ENCODE data around the gene RNF144A. TPM values are rescaled to one million over a fixed set of nuclear protein-coding genes. Genes with fewer than 3 reads are reported as not detected.

Gene RNF144A
- total and polyA plus RNA-seq, 2 of the 13 experiments (the other 11 are each of a cell fraction or from before 2014, with no cell fraction given) = 13.9 to 16.5 TPM

DNA sequence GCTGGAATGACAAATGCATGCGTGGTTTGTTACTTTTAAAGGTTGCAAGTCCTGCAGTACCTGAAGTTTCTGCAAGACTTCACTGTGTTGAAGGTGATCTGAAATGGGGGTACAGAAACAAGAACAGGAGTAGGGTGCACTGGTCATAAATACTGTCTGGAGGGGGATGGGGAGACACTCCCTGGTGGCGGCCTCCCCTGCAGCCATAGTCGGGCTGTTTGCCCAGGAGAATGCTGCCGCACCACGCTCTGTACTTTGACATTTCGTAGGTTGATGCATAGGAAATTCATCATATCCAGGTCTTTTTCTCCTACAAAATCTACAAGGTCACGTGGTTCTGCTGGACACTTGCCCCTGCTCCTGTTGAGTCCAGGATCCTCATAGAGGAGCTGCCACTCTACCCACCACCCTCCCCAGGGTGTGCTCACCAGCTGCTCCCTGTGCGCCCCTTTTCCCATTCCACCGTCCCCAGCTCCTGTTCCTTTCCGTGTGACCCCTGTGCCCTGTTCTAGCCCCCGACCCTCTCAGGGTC is 103.8 kb downstream of the RNF144A start:
- DNase-seq (ENCODE audit: low spot score) (no peak), ATAC-seq (no peak), FAIRE-seq (no peak)
- ChIA-PET CTCF (ENCODE audit: low intra/inter-chr PET ratio, low total read pairs) (no interaction called here), POLR2A (no interaction called here)
- H4K20me1 ChIP-seq (ENCODE audit: insufficient read depth, low read length) = no peaks in the 10 kb centered on the region
- no peak overlapping the region for H3K9ac ChIP-seq (ENCODE audit: insufficient read depth, low read depth, low read length)
- no peak overlapping the region for H3K4me3 ChIP-seq (replicated peaks in 1 of 3; ENCODE audit: insufficient read depth in 1 of 3, low read depth in 2 of 3, low read length in 3 of 3)
- TF ChIP-seq SIN3B (IDR thresholded peaks at IDR 0.05; ENCODE audit: low read length) = no peak
- TF ChIP-seq, protein P1, sequence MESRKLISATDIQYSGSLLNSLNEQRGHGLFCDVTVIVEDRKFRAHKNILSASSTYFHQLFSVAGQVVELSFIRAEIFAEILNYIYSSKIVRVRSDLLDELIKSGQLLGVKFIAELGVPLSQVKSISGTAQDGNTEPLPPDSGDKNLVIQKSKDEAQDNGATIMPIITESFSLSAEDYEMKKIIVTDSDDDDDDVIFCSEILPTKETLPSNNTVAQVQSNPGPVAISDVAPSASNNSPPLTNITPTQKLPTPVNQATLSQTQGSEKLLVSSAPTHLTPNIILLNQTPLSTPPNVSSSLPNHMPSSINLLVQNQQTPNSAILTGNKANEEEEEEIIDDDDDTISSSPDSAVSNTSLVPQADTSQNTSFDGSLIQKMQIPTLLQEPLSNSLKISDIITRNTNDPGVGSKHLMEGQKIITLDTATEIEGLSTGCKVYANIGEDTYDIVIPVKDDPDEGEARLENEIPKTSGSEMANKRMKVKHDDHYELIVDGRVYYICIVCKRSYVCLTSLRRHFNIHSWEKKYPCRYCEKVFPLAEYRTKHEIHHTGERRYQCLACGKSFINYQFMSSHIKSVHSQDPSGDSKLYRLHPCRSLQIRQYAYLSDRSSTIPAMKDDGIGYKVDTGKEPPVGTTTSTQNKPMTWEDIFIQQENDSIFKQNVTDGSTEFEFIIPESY (CRISPR knock-in tag; IDR thresholded peaks at IDR 0.05) = peak; percentile 52; the same call in 1 of the 2 replicates
- 85% methylated on average over 11 of the region's 11 CpGs for WGBS (ENCODE audit: low lambda C conversion rate)
- no peaks in the 10 kb centered on the region for H3K79me2 ChIP-seq (ENCODE audit: insufficient read depth, low read length)
- no peak overlapping the region for H2AFZ ChIP-seq (ENCODE audit: low read length)
- BruUV-seq (replicated peaks) = no TSS peak
- no peaks in the 10 kb centered on the region for H3K4me1 ChIP-seq (ENCODE audit: insufficient read depth, low read length)
- no peak overlapping the region for H3K27ac ChIP-seq (ENCODE audit: extremely low read length, insufficient read depth, low read length)
- H3K9me3 ChIP-seq (ENCODE audit: low read length) = no peaks in the 10 kb centered on the region
- H3K4me2 ChIP-seq (ENCODE audit: low read depth, low read length) = no peak overlapping the region
- intact Hi-C loops (cut with micrococcal nuclease; ENCODE audit: unreplicated experiment) (no loop called here), in situ Hi-C loops (cut with HindIII; ENCODE audit: extremely low pct_ligation_motif_present, low pct_unique_long_range_greater_than_20kb) (no loop called here)
- peaks cover 8 to 55% of the 10 kb centered on the region in 2 experiments for H3K36me3 ChIP-seq (replicated peaks in 1 of 2; ENCODE audit: control insufficient read depth in 1 of 2, insufficient read depth in 2 of 2, low read length in 2 of 2)
- no peaks in the 10 kb centered on the region for H3K27me3 ChIP-seq (ENCODE audit: control insufficient read depth in 1 of 2, insufficient read depth in 2 of 2, low read length in 2 of 2)

DNA sequence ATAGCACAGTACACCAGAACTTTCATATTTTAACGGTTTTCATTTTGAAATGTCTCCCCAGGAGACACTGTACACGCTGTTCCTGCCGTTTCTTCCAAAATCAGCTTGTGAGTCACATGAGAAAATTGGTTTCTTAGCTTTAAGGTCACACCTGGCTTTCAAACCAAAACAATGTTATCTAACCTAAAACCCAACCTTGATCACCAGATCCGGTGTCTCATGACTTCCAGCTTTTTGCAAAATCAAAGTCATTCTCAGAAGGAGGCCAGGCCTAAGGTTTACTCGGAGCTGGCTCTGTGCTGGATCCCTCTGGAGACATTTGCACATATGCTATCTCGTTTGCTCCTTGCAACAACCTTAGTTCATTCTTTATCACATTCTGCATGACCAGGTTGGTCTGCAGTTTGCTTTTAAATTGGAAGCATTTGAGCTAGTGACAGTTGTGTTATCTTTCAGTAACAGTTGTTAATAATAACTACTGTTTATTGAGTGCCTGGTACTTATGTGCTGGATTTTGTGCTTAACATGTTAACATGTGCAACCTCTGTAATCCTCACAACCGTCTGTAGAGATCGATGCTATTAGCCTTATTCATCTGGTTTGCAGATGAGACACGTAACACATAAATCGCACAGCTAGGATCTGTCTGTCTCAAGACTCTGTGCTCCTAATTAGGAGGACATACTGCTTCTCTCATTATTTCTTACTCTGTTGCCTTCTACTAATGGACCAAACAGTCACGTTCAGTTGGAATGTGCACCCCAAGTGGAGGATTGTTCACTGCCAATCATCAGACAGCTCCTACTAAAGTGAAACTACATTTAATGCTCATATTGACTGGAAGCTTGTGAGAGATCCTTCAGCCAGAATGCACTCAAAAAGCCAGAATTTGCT is 105.5 kb downstream of the RNF144A start:
- BruUV-seq (replicated peaks) = no TSS peak
- H3K27me3 ChIP-seq (ENCODE audit: control insufficient read depth in 1 of 2, insufficient read depth in 2 of 2, low read length in 2 of 2) = no peaks in the 10 kb centered on the region
- in situ Hi-C loops (cut with HindIII; ENCODE audit: extremely low pct_ligation_motif_present, low pct_unique_long_range_greater_than_20kb) (no loop called here), intact Hi-C loops (cut with micrococcal nuclease; ENCODE audit: unreplicated experiment) (no loop called here)
- FAIRE-seq (no peak), ATAC-seq (no peak), DNase-seq (ENCODE audit: low spot score) (no peak)
- H4K20me1 ChIP-seq (ENCODE audit: insufficient read depth, low read length) = no peaks in the 10 kb centered on the region
- TF ChIP-seq MNT (IDR thresholded peaks at IDR 0.05) (no peak), ETV5 (CRISPR knock-in tag; IDR thresholded peaks at IDR 0.05; ENCODE audit: borderline replicate concordance) (no peak), FOXO1 (CRISPR knock-in tag; IDR thresholded peaks at IDR 0.05) (no peak), HMG20A (CRISPR knock-in tag; IDR thresholded peaks at IDR 0.05; ENCODE audit: borderline replicate concordance) (no peak), ZNF383 (CRISPR knock-in tag; IDR thresholded peaks at IDR 0.05; ENCODE audit: borderline replicate concordance) (no peak), FOXA3 (CRISPR knock-in tag; IDR thresholded peaks at IDR 0.05) (no peak), ZMYM2 (CRISPR knock-in tag; IDR thresholded peaks at IDR 0.05) (no peak), ZNF672 (CRISPR knock-in tag; IDR thresholded peaks at IDR 0.05) (no peak), SSRP1 (CRISPR knock-in tag; IDR thresholded peaks at IDR 0.05) (no peak), ZNF746 (CRISPR knock-in tag; IDR thresholded peaks at IDR 0.05) (no peak), KLF9 (CRISPR knock-in tag; IDR thresholded peaks at IDR 0.05; ENCODE audit: low read depth) (no peak)
- no peaks in the 10 kb centered on the region for H3K79me2 ChIP-seq (ENCODE audit: insufficient read depth, low read length)
- ChIA-PET CTCF (ENCODE audit: low intra/inter-chr PET ratio, low total read pairs) (no interaction called here), POLR2A (no interaction called here)
- H3K27ac ChIP-seq (ENCODE audit: extremely low read length, insufficient read depth, low read length) = no peak overlapping the region
- H3K4me1 ChIP-seq (ENCODE audit: insufficient read depth, low read length) = no peaks in the 10 kb centered on the region
- no peak overlapping the region for H2AFZ ChIP-seq (ENCODE audit: low read length)
- no peak overlapping the region for H3K4me3 ChIP-seq (replicated peaks in 1 of 3; ENCODE audit: insufficient read depth in 1 of 3, low read depth in 2 of 3, low read length in 3 of 3)
- H3K4me2 ChIP-seq (ENCODE audit: low read depth, low read length) = no peak overlapping the region
- peaks cover 8 to 55% of the 10 kb centered on the region in 2 experiments for H3K36me3 ChIP-seq (replicated peaks in 1 of 2; ENCODE audit: control insufficient read depth in 1 of 2, insufficient read depth in 2 of 2, low read length in 2 of 2)
- WGBS (ENCODE audit: low lambda C conversion rate) = 93% methylated on average over 11 of the region's 11 CpGs
- H3K9me3 ChIP-seq (ENCODE audit: low read length) = no peaks in the 10 kb centered on the region
- H3K9ac ChIP-seq (ENCODE audit: insufficient read depth, low read depth, low read length) = no peak overlapping the region

All from HepG2 (cell line).